Keratinocyte (primary cell): ENCODE results near the gene NDUFAF2. TPM values are rescaled to one million over a fixed set of nuclear protein-coding genes. Genes with fewer than 3 reads are reported as not detected.

ENCODE experiments used
- DNase-seq: peaks from one replicate; pipeline ENCODE4 v3.0.0-alpha.2; 2011; ENCODE audit warnings: low read depth, missing footprints, low spot score
- FAIRE-seq: peaks from 2 replicates; lab custom pipeline; 2011; peaks lifted over from hg19 to GRCh38; lab: Jason Lieb, UNC
- H2AFZ ChIP-seq: 2 replicates; pipeline ENCODE4 v1.6.0; 2012; ENCODE audit warnings: low read length, control low read depth, inconsistent platforms; ENCODE audit not compliant: control insufficient read depth
- H3K27ac ChIP-seq: 2 replicates; pipeline ENCODE4 v1.5.1; 2011; ENCODE audit warnings: low read length; ENCODE audit not compliant: control insufficient read depth, insufficient read depth
- H3K27me3 ChIP-seq: 3 replicates; pipeline ENCODE4 v1.6.0; 2011; ENCODE audit warnings: low read length; ENCODE audit not compliant: control insufficient read depth, insufficient read depth; ENCODE audit errors: extremely low read depth
- H3K36me3 ChIP-seq, 2 experiments: 2 replicates in 1 of 2; 3 replicates in 1 of 2; pipeline ENCODE4 v1.5.1; 2011; ENCODE audit warnings: low read length in 2 of 2, mild to moderate bottlenecking in 1 of 2; ENCODE audit not compliant: control insufficient read depth in 2 of 2, insufficient read depth in 2 of 2; ENCODE audit errors: extremely low read depth in 1 of 2
- H3K4me1 ChIP-seq: 3 replicates; pipeline ENCODE4 v1.5.1; 2011; ENCODE audit warnings: low read length; ENCODE audit not compliant: control insufficient read depth, insufficient read depth; ENCODE audit errors: extremely low read depth
- H3K4me2 ChIP-seq: 3 replicates; pipeline ENCODE4 v1.6.0; 2011; ENCODE audit warnings: low read depth, low read length; ENCODE audit not compliant: control insufficient read depth, insufficient read depth; ENCODE audit errors: extremely low read depth
- H3K4me3 ChIP-seq, 3 experiments: fragments of 200-600 bp in 1 of 3; sonication (generic) in 1 of 3; 2 replicates in 2 of 3; 3 replicates in 1 of 3; pipeline ENCODE4 v1.5.1; 2011 to 2016; ENCODE audit warnings: low read length in 3 of 3, mild to moderate bottlenecking in 3 of 3, control low read depth in 2 of 3, inconsistent platforms in 1 of 3, low read depth in 1 of 3, mixed read lengths in 1 of 3, mixed run types in 1 of 3, moderate library complexity in 1 of 3; ENCODE audit not compliant: control insufficient read depth in 2 of 3, insufficient read depth in 2 of 3; ENCODE audit errors: extremely low read depth in 1 of 3
- H3K79me2 ChIP-seq: 2 replicates; pipeline ENCODE4 v1.6.0; 2012; ENCODE audit warnings: low read length; ENCODE audit not compliant: control insufficient read depth, insufficient read depth
- H3K9ac ChIP-seq: 3 replicates; pipeline ENCODE4 v1.6.0; 2011; ENCODE audit warnings: low read length; ENCODE audit not compliant: control insufficient read depth, insufficient read depth; ENCODE audit errors: extremely low read depth
- H3K9me1 ChIP-seq: 3 replicates; pipeline ENCODE4 v1.6.0; 2011; ENCODE audit warnings: low read length; ENCODE audit not compliant: control insufficient read depth, insufficient read depth; ENCODE audit errors: extremely low read depth
- H3K9me3 ChIP-seq: 2 replicates; pipeline ENCODE4 v1.5.1; 2012; ENCODE audit warnings: low read depth, low read length; ENCODE audit not compliant: control insufficient read depth
- H4K20me1 ChIP-seq: 3 replicates; pipeline ENCODE4 v1.6.0; 2011; ENCODE audit warnings: low read length; ENCODE audit not compliant: control insufficient read depth, insufficient read depth; ENCODE audit errors: extremely low read depth
- CTCF ChIP-seq, 3 experiments: IDR thresholded peaks in 1 of 3; conservative IDR thresholded peaks in 1 of 3; optimal IDR thresholded peaks in 1 of 3; 2 replicates in 2 of 3; 3 replicates in 1 of 3; pipeline versions ENCODE3 to v1.5.1; 2011; ENCODE audit warnings: low read length in 3 of 3, mild to moderate bottlenecking in 3 of 3, moderate library complexity in 2 of 3, control low read depth in 1 of 3, inconsistent platforms in 1 of 3; ENCODE audit not compliant: insufficient read depth in 2 of 3; ENCODE audit errors: extremely low read depth in 1 of 3
- EZH2 ChIP-seq: IDR thresholded peaks from one replicate; pipeline ENCODE4 v1.6.1; 2012; ENCODE audit warnings: inconsistent platforms, mild to moderate bottlenecking, low read length, moderate library complexity
- dilution Hi-C: fragments of 300-500 bp; cut with MboI; formaldehyde crosslinking; loops from one replicate; pipeline ENCODE4 v1.7.0; 2020; ENCODE audit warnings: low sequenced_read_pairs; ENCODE audit not compliant: extremely low pct_ligation_motif_present
- polyA plus RNA-seq, 5 experiments: library from polyadenylated mRNA; depleted of rRNA in 3 of 5; stranded (reverse) in 3 of 5; stranded (forward) in 1 of 5; unstranded in 1 of 5; fragments of >200 nt; gene quantifications; 1 replicate in 1 of 5; 2 replicates in 3 of 5; 3 replicates in 1 of 5; pipeline versions ENCODE4 v1.2.1 to v1.2.3, GENCODE V29; 2011 to 2012; ENCODE audit warnings: missing spikeins in 2 of 5, low read depth in 1 of 5, low replicate concordance in 1 of 5

The NDUFAF2 gene
- polyA plus RNA-seq, 1 donor (not counting 4 experiments of a cell fraction or from before 2014, with no cell fraction given), result 62.3 TPM

DNA sequence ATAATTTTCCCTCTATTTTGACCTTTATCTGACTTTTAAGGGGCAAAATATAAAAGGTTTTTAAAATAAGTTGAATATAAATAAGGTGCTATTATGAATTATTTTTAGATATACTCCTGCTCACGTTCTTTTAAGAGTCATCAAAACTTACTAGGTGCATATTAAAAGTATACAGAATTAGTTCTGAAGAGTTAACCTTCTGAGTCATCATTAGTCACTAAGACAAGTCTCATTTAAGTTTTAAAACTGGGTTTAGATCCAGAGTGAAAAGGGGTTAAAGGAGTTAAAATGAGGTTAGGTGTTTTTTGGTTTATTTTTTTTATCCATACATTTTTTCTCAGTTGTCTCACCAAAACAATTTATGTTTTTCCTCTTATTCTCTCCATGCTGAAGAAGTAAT, 175.5 kb downstream of the NDUFAF2 start:
- no peak for FAIRE-seq
- Histone ChIP-seq H3K27ac (no peak overlapping the region), H3K36me3 (no peaks in the 10 kb centered on the region), H4K20me1 (no peaks in the 10 kb centered on the region), H3K79me2 (no peaks in the 10 kb centered on the region), H2AFZ (no peak overlapping the region), H3K9ac (no peak overlapping the region), H3K9me3 (no peaks in the 10 kb centered on the region), H3K4me1 (no peaks in the 10 kb centered on the region), H3K4me3 (no peak overlapping the region), H3K4me2 (no peak overlapping the region), H3K9me1 (no peaks in the 10 kb centered on the region), H3K27me3 (no peaks in the 10 kb centered on the region)
- TF ChIP-seq EZH2 (no peak), CTCF (optimal IDR thresholded peaks at IDR 0.05 in 1 of 3, IDR thresholded peaks at IDR 0.05 in 1 of 3, conservative IDR thresholded peaks at IDR 0.05 in 1 of 3; ENCODE audit: extremely low read depth in 1 of 3, insufficient read depth in 2 of 3, low read length in 3 of 3) (no peak)
- dilution Hi-C loops, result no loop called here
- no peak for DNase-seq

- no peaks in the 10 kb centered on the region for H3K36me3 ChIP-seq
These were observed 178.1 kb downstream of the NDUFAF2 start for GRCh38 chr5:61123145-61123544.

More at GRCh38 chr5:61123145-61123544, 178.1 kb downstream of the NDUFAF2 start:
- H3K4me3 ChIP-seq, result no peak overlapping the region
- H3K4me1 ChIP-seq, result no peaks in the 10 kb centered on the region
- no peaks in the 10 kb centered on the region for H3K9me3 ChIP-seq
- DNase-seq (no peak), FAIRE-seq (no peak)
- H3K9me1 ChIP-seq, result no peaks in the 10 kb centered on the region
- no peak overlapping the region for H3K4me2 ChIP-seq
- H3K27ac ChIP-seq, result no peak overlapping the region
- TF ChIP-seq CTCF (optimal IDR thresholded peaks at IDR 0.05 in 1 of 3, IDR thresholded peaks at IDR 0.05 in 1 of 3, conservative IDR thresholded peaks at IDR 0.05 in 1 of 3; ENCODE audit: extremely low read depth in 1 of 3, insufficient read depth in 2 of 3, low read length in 3 of 3) (no peak), EZH2 (no peak)
- H3K9ac ChIP-seq, result no peak overlapping the region
- H3K79me2 ChIP-seq, result no peaks in the 10 kb centered on the region
- no peaks in the 10 kb centered on the region for H4K20me1 ChIP-seq
- no peak overlapping the region for H2AFZ ChIP-seq
- no peaks in the 10 kb centered on the region for H3K27me3 ChIP-seq
- dilution Hi-C loops, result no loop called here
